Activated T-cell treated with anti-CD3 and anti-CD28 coated beads for 24 hours (primary cell): ENCODE measurements around the gene ACOX3.

ENCODE experiments used
- DNase-seq: peaks from one replicate; pipeline ENCODE4 v3.0.0-alpha.2; 2020; ENCODE audit warnings: low read depth

ACOX3 gene

DNA sequence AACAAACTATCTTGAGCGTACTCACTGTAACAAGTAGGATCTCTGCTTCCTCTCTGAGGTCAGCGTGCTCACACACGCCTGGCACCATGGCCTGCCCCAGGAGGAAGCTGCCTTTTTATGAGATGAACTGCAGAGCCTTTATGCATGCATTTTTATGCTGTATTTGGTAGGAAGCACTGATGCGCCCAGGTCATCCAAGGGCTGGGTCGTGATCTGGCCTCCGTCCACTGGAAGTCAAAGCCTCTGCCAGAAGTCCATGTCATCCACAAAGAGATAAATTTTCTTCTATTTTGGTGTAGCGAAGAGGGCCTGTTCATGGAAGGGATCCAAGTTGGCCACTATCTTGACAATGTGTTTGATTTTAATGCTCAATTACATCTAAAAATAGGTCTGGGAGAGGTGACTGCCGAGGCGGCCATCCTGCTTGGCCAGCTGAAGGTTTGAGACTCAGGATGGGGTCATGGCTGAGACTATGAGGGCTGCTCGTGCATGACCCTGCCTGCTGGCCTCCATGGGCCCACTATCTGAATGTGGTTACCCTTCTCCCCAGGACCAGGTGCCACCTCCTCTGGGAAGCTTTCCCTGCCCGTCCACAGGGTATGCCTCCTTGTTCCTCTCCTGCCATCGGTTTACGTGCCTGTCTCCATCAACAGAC lies 120.7 kb downstream of the ACOX3 start:
- no peak for DNase-seq

DNA sequence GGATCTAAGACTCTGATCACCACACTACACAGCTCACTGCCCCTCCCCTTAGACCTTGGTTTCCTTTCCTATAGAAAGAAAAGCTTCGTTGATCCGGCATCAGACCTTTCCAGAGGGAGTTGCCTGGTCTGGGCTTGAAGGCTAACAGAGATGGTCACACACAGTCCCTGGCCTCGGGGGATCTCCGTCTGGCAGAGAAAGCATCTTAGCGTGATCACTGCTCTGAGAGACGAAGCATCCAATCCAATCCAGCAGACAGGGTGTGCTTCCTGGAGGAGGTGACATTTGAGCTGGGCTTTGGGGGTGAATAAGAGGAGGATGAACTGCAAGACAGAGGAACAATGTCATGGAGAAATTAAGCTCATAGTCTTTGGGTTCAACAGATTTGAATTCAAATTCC lies 121.5 kb downstream of the ACOX3 start:
- no peak for DNase-seq

DNA sequence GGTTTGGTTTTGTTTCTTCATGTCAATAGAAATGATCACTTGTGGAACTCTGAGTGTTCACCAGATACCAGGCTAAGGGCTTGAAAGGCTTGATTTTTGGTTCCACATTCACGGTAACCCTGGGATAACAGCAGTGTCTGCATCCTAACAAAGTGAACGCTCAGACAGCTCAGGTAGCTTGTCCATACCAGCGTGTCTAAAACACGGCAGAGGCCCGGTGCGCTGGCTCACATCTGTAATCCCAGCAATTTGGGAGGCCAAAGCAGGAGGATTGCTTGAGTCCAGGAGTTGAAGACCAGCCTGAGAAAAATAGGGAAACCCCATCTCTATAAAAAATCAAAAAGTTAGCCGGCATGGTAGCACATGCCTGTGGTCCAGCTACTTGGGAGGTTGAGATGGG lies 122.0 kb downstream of the ACOX3 start:
- no peak for DNase-seq

DNA sequence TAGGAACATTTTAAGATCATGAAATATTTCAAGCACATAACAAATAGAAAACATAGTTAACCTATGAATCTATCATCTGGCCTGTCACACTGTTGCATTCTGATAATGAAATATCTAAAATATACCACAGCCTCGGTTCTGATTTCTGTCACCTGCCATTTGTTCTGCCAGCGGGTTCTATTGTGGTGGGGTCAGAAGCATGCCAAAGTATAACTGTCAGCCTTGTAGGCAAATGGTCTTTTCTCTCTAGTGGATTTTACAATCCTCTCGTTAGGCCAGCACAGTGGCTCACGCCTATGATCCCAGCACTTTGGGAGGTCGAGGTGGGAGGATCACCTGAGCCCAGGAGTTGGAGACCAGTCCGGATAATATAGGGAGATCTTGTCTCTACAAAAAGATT lies 123.0 kb downstream of the ACOX3 start:
- DNase-seq, result no peak

DNA sequence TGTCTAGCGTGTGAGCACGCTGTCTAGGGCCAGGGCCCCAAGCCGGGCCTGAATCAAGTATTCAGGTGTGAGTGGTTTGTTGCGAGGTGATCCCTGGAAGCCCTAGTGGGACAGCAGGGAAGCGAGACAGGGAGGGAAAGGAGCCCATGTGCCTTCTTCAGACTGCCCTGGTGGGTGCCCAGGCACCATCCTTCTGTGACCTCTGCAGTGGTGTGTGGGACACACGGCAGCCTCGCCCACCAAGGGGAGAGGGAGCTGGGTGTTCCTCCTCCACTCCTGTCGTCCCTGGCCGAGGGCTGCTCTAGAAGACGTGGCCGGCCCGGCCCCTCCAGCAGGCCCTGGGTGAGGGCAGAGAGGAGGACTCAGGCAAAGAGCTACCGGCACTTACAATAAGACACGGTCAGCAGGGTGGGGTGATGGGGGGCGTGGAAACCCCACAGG lies 123.6 kb downstream of the ACOX3 start:
- no peak for DNase-seq
